Chondrocyte (in vitro differentiated cells): ENCODE measurements around the gene CALHM2. TPM values are rescaled to one million over a fixed set of nuclear protein-coding genes. Genes with fewer than 3 reads are reported as not detected.

Source experiments
- DNase-seq: peaks from one replicate; pipeline ENCODE4 v3.0.0; 2021; ENCODE audit warnings: mixed read lengths, low spot score
- H3K27ac Mint-ChIP-seq: one replicate; pipeline ENCODE4 v1.8.0; 2021; ENCODE audit warnings: mild to moderate bottlenecking, moderate library complexity, mixed read lengths; ENCODE audit not compliant: unreplicated experiment
- H3K27me3 Mint-ChIP-seq: 2 replicates; pipeline ENCODE4 v1.8.0; 2021; ENCODE audit warnings: low read depth, mixed read lengths
- H3K36me3 Mint-ChIP-seq: 2 replicates; pipeline ENCODE4 v1.8.0; 2021; ENCODE audit warnings: low read depth, mixed read lengths
- H3K4me1 Mint-ChIP-seq: 2 replicates; pipeline ENCODE4 v1.8.0; 2021; ENCODE audit warnings: low read depth, mild to moderate bottlenecking, mixed read lengths
- H3K4me3 Mint-ChIP-seq: one replicate; pipeline ENCODE4 v1.8.0; 2021; ENCODE audit warnings: mild to moderate bottlenecking, moderate library complexity, mixed read lengths; ENCODE audit not compliant: unreplicated experiment
- H3K9me3 Mint-ChIP-seq: 2 replicates; pipeline ENCODE4 v1.8.0; 2021; ENCODE audit warnings: low read depth, mixed read lengths
- CTCF ChIP-seq: fragments of 200-600 bp; sonication (generic); IDR thresholded peaks from 2 replicates; pipeline ENCODE4 v1.5.0; 2021; ENCODE audit warnings: antibody characterized with exemption, mild to moderate bottlenecking, moderate library complexity
- total RNA-seq: library from RNA; stranded (reverse); gene quantifications from 3 replicates; pipeline ENCODE4 v1.2.1, GENCODE V29; 2021

Gene CALHM2
- total RNA-seq, 1 donor from 2014 or later: 9.9 TPM

- no peak overlapping the region for H3K4me3 Mint-ChIP-seq
- DNase-seq: no peak
- H3K9me3 Mint-ChIP-seq: no peaks in the 10 kb centered on the region
- no peak for TF ChIP-seq CTCF
- H3K27ac Mint-ChIP-seq: no peak overlapping the region
- H3K36me3 Mint-ChIP-seq: no peaks in the 10 kb centered on the region
- peaks cover 11% of the 10 kb centered on the region for H3K4me1 Mint-ChIP-seq
- H3K27me3 Mint-ChIP-seq: peaks cover 12% of the 10 kb centered on the region
Measured at GRCh38 chr10:103469201-103469600, 17.0 kb upstream of the CALHM2 start.

- Mint-ChIP-seq H3K9me3 (no peaks in the 10 kb centered on the region), H3K4me1 (peaks cover 11% of the 10 kb centered on the region), H3K27ac (no peak overlapping the region), H3K27me3 (peaks cover 12% of the 10 kb centered on the region), H3K36me3 (no peaks in the 10 kb centered on the region), H3K4me3 (no peak overlapping the region)
- DNase-seq: no peak
- no peak for TF ChIP-seq CTCF
Measured at GRCh38 chr10:103467406-103467805, 15.2 kb upstream of the CALHM2 start.

GRCh38 chr10:103466734-103467133 is 14.6 kb upstream of the CALHM2 start:
- TF ChIP-seq CTCF: no peak
- H3K36me3 Mint-ChIP-seq: no peaks in the 10 kb centered on the region
- H3K27me3 Mint-ChIP-seq: peaks cover 12% of the 10 kb centered on the region
- H3K9me3 Mint-ChIP-seq: no peaks in the 10 kb centered on the region
- H3K27ac Mint-ChIP-seq: peak overlapping the region; percentile 43
- no peak for DNase-seq
- peaks cover 11% of the 10 kb centered on the region for H3K4me1 Mint-ChIP-seq
- H3K4me3 Mint-ChIP-seq: no peak overlapping the region

- Mint-ChIP-seq H3K36me3 (no peaks in the 10 kb centered on the region), H3K9me3 (no peaks in the 10 kb centered on the region), H3K27ac (no peak overlapping the region), H3K4me3 (no peak overlapping the region), H3K4me1 (peaks cover 11% of the 10 kb centered on the region), H3K27me3 (peaks cover 11% of the 10 kb centered on the region)
- no peak for TF ChIP-seq CTCF
- no peak for DNase-seq
Measured at GRCh38 chr10:103465411-103466179, 13.4 kb upstream of the CALHM2 start.

- H3K9me3 Mint-ChIP-seq: no peaks in the 10 kb centered on the region
- TF ChIP-seq CTCF: no peak
- no peak overlapping the region for H3K4me3 Mint-ChIP-seq
- no peak overlapping the region for H3K27ac Mint-ChIP-seq
- peaks cover 11% of the 10 kb centered on the region for H3K4me1 Mint-ChIP-seq
- DNase-seq: no peak
- no peaks in the 10 kb centered on the region for H3K36me3 Mint-ChIP-seq
- peaks cover 4% of the 10 kb centered on the region for H3K27me3 Mint-ChIP-seq
Measured at GRCh38 chr10:103463499-103463898, 11.3 kb upstream of the CALHM2 start.
